ENCODE results near the gene OTOP2.

DNA sequence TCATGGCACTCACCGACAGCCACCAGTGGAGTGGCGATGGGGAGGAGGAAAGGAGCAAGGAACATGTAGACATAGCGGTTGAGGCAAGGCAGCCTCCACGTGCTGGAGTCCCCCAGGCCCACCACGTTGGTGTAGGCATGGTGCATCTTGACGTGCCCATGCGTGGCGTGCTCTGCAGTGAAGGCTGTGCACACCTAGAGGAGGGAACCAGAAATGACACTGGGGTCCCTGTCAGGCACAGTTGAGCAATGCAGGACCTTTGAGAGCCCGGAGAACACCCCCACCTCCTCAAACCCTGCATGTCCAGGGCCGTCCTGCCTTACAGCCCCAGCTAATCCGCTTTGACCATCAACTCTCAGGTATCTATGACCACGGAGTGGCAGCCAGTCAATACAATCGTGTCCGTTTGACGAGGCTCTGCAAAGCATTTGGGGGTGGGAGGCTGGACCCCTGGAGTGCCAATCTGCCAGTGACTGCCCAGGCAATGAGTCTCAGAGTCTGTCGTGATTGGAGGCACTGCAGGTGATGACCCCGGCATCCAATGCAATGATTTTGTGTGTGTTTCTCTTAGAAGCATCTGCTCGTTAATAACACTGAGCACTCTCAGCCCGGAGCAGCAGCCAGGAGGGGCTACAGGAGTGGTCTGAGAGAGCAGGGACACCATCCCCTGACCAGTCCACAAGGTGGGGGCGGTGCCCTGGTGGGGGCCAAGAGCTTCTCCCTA is 41.4 kb upstream of the OTOP2 start:
- TF ChIP-seq TARDBP (IDR thresholded peaks at IDR 0.05) (no peak), ARNT (IDR thresholded peaks at IDR 0.05) (no peak), FOXM1 (IDR thresholded peaks at IDR 0.05; ENCODE audit: borderline replicate concordance) (no peak), SP1 (IDR thresholded peaks at IDR 0.05) (no peak), NFRKB (IDR thresholded peaks at IDR 0.05) (no peak), ELF4 (IDR thresholded peaks at IDR 0.05) (no peak), CTBP1 (IDR thresholded peaks at IDR 0.05; ENCODE audit: borderline replicate concordance) (no peak), HDGF (IDR thresholded peaks at IDR 0.05; ENCODE audit: borderline replicate concordance) (no peak), BHLHE40 (IDR thresholded peaks at IDR 0.05; ENCODE audit: borderline replicate concordance) (no peak), FOXK2 (IDR thresholded peaks at IDR 0.05) (no peak)
- TF ChIP-seq, protein P1, sequence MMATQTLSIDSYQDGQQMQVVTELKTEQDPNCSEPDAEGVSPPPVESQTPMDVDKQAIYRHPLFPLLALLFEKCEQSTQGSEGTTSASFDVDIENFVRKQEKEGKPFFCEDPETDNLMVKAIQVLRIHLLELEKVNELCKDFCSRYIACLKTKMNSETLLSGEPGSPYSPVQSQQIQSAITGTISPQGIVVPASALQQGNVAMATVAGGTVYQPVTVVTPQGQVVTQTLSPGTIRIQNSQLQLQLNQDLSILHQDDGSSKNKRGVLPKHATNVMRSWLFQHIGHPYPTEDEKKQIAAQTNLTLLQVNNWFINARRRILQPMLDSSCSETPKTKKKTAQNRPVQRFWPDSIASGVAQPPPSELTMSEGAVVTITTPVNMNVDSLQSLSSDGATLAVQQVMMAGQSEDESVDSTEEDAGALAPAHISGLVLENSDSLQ (IDR thresholded peaks at IDR 0.05) = no peak
